AG20443 (cell line): Measurements from ENCODE around the gene HINT2.

ENCODE experiments used
- DNase-seq: peaks from one replicate; pipeline ENCODE4 v3.0.0; 2012; ENCODE audit warnings: low spot score, mixed read lengths

HINT2 gene

DNA sequence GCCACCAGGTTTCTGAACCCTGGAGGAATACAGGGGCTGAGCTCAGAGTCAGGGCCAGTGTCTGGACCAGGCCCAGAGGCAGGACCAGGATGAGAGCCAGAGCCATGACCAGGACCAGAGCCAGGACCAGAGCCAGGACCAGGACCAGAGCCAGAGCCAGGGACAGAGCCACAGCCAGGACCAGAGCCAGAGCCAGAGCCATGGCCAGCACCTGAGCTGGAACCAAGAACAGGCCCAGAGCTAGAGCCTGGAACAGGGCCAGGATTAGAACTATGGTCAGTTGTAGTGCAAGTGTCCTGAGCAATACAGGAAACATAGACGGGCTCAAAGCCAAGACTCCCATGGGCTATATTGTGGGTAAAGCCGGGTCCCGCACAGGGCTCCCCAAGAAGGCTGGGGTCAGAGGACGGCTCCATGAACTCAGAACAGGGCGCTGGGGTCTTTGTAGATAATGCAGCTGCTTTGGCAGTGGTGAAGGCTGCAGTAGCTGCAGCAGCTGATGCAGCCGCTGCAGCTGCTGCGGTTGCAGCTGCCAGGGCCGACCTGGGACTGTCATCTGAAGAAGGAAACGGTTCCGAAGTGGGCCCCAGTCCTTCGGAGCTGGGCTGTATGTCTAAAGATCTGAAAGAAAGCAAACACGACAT lies 3.3 kb downstream of the HINT2 start:
- DNase-seq: peak; percentile 23

DNA sequence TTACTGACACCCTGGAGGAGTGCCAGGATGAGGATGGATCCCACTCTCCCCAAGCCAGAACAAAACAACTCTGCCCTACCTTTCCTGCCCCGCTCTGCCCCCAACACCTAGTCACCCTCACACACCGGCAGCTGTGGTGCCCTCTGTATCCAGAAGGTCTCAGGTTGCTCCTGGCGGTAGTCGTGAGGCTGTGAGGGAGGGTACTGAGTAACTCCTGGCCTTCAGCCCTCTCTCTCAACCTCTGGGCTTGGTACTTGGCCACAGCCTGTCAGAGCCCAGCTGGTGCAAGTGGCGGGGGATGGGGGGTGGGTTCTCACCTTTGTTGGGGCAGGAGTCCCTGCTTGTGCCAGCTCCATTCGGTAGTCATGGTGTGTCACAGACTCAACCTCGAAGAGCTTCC lies 4.7 kb downstream of the HINT2 start:
- DNase-seq: no peak

DNA sequence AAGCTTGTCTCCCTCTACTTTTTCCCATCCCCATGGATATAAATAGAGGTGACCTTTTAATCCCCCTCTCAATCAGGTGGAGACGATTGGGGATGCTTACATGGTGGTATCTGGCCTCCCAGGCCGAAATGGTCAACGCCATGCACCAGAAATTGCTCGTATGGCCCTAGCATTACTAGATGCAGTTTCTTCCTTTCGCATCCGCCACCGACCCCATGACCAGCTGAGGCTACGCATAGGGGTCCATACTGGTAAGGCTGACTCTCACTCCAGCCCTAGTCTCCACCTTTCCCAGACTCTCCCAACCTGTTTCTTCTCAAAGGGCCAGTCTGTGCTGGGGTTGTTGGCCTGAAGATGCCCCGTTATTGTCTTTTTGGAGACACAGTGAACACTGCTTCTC lies 6.4 kb downstream of the HINT2 start:
- DNase-seq: no peak

DNA sequence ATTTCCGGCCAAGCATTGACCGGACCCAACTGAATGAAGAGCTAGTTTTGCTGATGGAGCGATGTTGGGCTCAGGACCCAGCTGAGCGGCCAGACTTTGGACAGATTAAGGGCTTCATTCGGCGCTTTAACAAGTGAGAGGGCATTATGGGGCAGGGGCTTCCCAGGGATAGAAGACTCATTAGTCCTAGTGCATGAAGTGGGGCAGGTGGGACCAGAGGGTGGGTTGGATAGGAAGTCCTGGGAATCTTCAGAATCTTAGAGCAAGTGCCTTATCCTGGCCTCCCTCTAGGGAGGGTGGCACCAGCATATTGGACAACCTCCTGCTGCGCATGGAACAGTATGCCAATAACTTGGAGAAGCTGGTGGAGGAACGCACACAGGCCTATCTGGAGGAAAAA lies 8.7 kb downstream of the HINT2 start:
- DNase-seq: no peak

DNA sequence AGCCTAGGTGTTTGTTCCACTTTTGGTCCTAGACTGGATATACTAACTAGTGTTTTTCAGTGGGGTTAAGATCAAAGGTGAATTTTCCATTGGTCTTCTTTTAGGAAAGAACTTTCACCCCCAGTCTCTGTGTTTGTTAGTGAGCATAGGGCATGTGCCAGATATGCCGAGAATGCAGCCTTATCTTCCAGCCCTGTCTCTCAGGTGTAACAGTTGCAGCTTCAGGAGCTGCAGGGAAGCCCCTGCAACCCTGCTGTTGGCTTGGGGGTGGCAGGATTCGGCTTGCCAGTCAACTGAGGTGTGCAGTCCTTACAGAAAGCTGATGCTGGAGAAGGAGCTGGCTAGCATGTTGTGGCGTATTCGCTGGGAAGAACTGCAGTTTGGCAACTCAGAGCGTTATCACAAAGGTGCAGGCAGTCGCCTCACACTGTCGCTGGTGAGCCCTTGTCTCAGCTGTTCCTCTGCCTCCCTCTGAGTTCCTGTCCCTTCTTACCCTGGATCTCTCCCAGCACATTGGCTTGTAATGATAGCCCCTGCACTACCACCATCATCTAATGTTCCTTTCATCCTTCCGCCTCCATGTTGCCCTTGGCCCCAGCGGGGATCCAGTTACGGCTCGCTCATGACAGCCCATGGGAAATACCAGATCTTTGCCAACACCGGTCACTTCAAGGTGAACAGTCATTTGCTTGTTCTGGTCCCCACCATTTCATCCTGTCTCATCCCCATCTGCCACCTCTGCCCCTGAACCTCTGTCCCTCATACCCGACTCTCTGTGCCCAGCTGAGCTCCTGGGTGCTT lies 13.3 kb downstream of the HINT2 start:
- no peak for DNase-seq

DNA sequence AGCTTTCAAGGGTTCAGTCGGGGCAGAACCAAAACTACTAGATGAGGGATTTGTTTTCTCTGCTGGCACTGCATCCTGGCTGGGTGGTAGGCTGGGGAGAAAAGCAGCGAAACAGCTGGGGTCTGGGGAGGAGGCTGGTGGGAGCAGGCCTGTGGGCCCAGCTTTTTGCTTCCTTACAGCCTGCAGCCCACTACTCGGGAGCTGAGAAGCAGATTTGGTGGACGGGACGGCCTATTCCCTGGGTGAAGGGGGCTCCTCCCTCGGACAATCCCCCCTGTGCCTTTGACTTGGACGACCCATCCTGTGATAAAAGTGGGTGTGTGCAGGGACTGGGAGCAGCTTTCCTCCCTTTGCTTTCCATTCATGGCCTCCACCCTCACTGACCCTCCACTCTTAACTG lies 14.3 kb downstream of the HINT2 start:
- DNase-seq: no peak

DNA sequence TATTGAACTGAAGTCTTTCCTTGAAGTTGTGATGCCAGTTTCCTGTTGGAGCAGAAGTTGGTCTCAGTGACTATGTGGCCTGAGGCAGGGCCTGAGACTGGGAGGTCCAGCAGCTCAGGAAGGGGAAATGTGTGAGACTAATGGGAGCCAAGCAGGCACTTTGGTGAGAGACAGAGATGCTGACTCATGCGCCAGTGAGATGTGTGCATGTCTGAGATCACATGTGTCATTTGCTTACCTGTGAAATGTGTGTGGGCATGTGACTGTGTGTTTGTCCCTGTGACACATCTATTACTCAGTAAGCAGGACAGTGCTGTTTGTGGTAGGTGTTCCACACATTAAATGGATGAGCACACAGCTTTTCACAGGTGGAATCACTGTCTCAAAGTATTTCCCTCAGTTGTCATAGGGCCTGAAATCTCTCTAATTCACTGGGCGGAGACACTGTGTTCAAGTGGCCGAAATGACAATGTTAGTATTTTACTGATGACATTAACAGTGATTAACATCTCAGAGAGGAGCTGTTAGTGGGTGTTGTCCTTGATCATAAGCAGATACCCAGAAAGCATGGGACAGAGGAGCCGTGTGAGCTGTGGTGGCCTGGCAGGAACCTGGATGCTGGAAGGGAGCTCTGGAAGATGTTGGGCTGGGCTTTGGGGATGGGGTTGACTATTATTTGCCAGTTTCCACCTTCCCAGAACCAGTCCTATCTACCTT lies 16.0 kb downstream of the HINT2 start:
- DNase-seq: peak; percentile 27

DNA sequence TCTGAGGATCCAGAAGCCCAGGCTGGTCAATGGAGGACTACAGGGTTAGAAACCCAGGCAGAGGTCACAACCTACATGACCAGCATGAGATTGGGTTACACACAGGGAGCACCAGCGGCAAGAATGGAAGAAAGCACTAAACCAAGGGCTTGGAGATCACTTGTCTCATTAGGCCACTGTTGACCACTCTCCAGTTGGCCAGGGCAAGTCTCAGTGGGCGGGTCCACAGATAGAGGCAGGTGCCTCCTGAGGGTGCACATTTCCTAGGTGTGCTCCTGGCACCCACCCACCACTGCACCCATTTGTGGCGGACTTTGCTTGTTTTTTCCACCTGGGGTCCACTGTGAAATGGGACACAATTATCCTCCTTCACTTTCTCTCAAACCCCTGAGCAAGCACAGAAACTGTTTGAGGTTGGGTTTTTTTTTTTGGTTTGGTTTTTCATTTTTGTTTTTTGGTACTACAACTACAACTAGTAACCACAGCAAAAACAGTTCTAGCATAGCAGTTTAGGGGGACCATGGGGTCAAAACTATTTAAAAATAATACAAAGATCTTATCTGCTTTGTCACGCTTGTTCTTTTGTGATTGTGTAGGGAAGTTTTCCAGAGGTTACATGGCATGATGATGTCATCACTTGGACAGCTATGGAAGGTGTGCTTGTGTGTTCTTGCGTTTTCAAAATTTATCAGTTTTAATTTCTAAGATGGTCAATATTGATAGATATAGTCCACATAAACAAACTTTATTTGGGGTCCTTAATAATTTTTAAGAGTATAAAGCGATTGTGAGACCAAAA lies 17.3 kb downstream of the HINT2 start:
- DNase-seq: no peak

DNA sequence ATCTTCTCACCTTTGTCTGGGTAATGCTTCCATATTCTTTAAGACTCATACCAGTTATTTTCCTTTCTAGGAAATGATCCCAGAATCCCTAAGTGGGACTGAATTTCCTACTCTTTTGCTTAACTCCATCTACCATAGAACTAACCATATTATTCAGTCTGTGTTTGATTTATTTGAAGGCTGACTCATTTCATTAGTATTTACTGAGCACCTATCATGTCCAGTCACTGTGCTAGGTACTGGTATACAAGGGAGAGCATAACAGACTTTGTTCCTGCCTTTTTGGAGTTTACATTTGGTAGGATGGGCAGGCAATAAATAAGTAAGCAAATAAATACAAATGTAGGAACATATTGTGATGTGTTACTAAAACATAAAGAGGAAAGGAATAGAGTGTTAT lies 19.1 kb downstream of the HINT2 start:
- DNase-seq: no peak

DNA sequence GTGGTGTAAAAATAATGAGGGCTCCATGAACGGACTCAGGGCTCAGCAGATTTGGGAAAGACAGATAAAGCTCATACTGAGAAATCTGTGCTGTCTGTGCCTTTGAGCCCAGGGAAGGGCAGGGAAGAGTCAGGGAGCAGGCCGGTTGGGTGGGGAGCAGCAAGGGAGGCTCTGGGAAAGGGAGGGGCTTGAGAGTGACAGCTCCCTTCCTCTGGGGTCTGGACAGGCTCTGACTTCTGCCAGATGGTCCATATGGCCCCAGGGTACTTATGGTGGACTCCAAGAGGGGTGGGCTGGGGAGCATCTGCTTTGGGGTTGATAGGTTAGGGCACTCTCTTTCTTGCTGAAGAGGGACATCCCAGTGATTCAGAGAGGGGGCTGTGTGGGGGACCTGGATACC lies 21.4 kb downstream of the HINT2 start:
- DNase-seq: peak; percentile 25

DNA sequence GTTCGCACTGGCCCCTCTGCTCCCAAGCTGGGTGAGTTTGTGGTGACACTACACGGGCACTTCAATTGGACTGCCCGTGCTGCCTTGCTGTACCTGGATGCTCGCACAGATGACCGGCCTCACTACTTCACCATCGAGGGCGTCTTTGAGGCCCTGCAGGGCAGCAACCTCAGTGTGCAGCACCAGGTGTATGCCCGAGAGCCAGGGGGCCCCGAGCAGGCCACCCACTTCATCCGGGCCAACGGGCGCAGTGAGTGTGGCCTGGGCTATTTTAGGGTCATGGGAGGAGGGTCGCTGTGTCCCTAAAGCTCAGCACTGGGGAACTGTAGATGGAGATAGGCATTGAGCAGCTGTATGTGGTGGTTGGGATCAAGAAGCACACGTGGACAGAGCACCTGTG lies 22.0 kb downstream of the HINT2 start:
- no peak for DNase-seq

DNA sequence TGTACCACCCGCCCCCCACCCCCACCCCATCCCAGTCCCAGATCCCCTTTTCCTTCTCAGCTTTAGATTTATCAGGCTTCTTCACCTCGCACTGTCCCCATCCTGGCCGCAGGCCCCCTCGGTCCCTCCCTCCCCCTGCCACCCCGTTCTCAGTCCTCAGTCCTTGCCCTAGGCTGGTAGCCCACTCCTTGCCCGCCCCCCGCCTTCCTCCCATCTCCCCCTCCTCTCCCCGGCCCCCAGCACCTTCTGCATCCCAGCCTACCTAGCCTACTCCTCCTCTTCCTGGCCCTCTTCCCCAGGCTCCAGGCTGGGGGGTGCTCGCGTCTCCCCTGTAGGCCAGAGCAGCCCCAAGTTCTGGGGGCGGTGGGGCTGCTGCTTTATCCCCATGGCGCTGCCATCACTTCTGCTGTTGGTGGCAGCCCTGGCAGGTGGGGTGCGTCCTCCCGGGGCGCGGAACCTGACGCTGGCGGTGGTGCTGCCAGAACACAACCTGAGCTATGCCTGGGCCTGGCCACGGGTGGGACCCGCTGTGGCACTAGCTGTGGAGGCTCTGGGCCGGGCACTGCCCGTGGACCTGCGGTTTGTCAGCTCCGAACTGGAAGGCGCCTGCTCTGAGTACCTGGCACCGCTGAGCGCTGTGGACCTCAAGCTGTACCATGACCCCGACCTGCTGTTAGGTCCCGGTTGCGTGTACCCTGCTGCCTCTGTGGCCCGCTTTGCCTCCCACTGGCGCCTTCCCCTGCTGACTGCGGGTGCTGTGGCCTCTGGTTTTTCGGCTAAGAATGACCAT lies 22.6 kb downstream of the HINT2 start:
- no peak for DNase-seq

DNA sequence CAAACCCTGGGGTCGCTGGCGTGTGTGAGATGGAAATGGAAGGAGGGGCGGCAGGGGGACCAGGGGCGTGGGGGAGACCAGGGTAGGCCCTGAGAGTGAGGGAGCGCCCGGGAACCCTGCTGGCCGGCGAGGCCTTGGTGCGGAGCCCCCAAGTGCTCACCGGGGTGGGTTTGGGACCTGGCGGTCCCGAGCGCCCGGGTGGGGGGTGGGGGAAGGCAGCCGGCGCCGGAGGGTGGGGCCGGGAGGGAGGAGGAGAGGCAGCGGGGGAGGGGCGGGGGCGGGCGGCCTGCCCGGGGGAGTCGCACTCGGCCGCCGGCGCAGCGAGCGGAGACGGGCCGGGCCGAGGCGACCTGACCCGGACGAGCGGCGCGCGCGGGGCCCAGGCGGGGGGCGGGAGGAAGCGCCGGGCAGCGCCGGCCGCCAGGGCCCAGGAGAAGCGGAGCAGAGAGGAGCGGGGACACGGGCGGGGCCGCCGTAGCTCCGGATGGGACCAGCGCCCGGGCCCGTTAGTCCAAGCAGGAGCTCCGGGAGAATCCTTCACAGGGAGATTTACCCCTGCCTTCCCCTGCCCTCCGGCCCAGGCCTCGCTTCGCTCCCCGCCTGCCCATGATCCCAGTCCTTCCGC lies 23.4 kb downstream of the HINT2 start, which contains the start of gene NPR2:
NPR2 (plus strand) TSS at position 295 of the 625 bp plus-strand sequence. CDS start 818 bp downstream, outside the sequence.
- DNase-seq: peak; percentile 84

DNA sequence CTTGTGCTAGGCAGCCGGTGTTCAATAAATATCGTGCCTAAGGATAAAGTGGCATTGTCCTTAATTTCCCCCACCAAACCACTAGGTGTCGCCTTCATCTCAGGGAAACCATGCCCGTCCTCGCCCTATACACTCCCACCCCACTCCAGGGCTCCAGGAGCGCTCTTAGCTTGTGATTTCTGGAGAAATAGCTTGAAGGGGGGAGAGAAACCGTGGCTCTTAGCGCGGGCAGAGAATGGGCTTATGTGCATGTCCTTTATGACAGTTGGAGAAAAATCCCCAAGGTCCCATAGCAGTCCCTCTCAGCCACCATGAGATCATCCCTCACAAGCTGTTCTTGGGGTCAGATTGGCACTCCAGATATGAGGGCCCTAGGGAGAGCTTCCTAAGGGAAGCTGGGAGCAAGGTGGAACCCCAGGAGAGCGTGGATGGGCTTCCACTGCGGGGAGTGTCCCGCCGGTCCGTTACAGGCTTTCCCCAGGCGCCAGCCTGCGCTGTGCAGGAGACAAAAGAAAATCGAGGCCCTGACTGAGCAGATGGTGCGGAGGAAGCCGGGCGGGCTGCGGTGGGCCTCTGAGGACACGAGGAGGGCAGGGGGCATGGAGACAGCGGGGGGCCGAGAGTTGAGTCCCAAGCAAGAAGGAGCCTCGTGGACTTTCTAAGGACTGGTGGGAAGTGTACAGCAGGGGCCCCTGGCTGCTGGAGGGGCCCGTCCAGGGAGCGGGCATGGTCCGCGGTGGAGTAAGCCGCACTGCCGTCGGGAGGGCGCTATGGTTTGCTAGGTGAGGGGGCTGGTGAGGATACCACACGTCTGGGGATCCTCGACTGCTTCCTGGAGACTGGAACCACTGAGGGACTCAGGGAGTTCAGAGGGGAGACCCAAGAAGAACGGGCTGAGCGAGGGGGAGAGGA lies 24.2 kb downstream of the HINT2 start:
- DNase-seq: peak; percentile 92

DNA sequence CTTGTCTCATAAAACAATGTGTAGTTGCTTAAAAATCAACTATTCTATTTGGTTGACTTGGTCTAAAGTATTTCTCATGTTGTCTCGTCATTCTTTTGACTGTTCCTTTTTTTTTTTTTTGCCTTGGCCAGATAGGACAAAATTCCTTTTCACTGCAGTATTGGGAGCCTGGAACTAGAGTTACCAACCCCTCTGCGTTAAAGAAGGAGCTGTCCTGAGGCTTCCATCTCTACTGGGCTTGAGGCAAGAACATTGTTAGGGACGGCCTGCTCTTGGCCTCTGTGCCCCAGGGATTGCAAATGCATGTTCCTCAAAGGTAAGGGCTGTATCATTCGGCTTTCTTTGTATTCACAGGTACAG lies 24.8 kb downstream of the HINT2 start:
- DNase-seq: no peak

DNA sequence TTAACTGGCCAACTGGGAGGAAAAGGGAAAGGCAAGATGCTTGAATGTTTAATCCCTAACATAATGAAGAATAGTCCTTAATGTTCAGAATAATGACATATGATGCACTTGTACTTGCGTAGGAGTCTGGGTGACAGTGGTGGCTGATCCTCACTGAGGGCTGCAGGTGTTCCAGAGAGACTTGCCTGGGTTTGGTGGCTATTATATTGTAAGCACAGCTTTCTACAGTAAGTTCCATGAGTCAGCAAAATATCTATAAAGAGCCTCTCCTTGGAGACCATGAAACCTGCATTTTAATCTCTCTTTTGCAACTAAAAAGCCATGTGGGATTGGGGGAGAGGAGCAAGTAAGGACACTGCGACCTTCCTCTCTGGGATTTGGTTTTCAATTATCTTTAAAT lies 25.3 kb downstream of the HINT2 start:
- no peak for DNase-seq

DNA sequence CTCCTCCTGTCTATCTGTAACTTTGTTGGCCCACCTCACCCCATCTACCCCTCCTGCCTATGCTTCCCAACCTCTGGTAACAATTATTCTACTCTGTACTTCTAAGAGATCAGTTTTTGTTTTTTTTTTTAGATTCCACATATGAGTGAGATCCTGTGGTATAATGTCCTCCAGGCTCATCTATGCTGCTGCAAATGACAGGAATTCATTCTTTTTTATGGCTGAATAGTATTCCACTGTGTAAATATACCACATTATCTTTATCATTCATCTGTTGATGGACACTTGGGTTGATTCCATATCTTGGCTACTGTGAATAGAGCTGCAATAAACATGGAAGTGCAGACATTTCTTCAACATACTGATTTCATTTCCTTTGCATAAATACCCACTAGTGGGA lies 31.4 kb downstream of the HINT2 start:
- DNase-seq: no peak

DNA sequence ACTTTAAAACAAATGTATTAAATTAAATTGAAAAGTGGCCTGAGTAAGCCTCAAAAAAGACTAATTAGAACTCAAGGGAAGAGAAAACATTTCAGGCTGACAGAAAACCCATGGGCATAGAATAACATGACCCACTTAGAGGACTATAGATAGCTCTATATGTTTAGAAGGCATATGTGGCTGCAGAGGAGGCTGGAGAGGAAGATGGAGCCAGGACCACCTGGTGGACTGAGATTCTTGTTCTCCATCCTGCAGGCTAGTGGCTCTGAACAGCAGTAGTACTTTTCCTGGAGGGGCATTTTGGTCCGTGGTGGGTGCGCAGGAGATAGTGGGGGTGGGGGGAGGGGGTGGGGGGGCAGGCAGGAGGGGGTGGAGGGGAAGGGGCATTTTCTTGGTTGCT lies 33.8 kb downstream of the HINT2 start:
- no peak for DNase-seq

DNA sequence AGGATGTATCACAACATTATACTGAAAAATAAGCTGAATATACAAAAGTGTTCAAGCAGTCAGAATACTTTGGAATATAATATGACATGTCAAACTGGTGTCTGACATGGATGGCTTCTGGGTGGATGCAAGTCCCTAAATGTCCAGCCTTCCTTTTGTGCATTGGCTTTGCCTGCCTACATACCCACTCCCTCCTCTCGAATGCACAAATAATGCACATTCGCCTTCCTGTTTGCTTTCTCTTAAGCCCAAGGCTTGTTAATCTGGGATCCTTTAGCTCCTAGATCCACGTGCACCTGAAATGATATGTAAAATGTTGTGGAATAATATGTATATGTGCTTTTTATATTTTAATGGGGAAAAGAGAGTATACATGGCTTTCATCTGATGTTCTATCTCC lies 36.3 kb downstream of the HINT2 start:
- no peak for DNase-seq

DNA sequence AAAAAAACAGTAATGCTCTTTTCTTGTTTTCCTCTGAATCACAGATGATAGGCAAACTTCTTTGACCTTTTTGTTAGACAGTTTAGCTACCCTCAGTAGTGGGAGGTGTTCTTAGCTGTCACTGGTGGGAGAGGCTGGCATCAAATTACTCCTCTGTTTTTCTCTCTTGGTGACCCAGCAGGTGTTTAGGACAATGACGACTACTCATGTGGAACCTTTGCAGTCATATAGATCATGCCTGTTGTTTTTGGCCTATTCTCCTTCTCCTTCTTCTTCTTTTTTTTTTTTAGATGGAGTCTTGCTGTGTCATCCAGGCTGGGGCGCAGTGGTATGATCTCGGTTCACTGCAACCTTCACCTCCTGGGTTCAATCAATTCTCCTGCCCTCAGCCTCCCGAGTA lies 38.8 kb downstream of the HINT2 start:
- DNase-seq: no peak
